ENCODE measurements around the gene RDH13.
"Not testable (repeated sequence)": the region's sequence is repeated elsewhere in the genome, so short reads cannot be mapped to it uniquely, and the experiment has no call there.

The RDH13 gene

GRCh38 chr19:55077106-55077505 is 14.2 kb upstream of the RDH13 start:
- no peak for DNase-seq (ENCODE audit: low read depth, low spot score)

GRCh38 chr19:55076321-55076720 is 13.4 kb upstream of the RDH13 start:
- no peak for DNase-seq (ENCODE audit: low read depth, low spot score)

GRCh38 chr19:55075371-55075998 is 12.5 kb upstream of the RDH13 start, which contains the start of gene EPS8L1:
TSS of gene EPS8L1 (plus strand) at chr19:55075869. CDS start at chr19:55076445, 576 bp downstream.
- no peak for DNase-seq (ENCODE audit: low read depth, low spot score)

GRCh38 chr19:55071913-55072312 is 9.0 kb upstream of the RDH13 start:
- DNase-seq (ENCODE audit: low read depth, low spot score) = no peak

- DNase-seq (ENCODE audit: low read depth, low spot score) = no peak
Observed at GRCh38 chr19:55071129-55071502, 8.2 kb upstream of the RDH13 start.

- DNase-seq (ENCODE audit: low read depth, low spot score) = no peak
Observed at GRCh38 chr19:55070466-55071128, 7.6 kb upstream of the RDH13 start.

GRCh38 chr19:55069865-55070197 is 6.9 kb upstream of the RDH13 start:
- no peak for DNase-seq (ENCODE audit: low read depth, low spot score)

GRCh38 chr19:55068950-55069864 is 6.3 kb upstream of the RDH13 start:
- DNase-seq (ENCODE audit: low read depth, low spot score) = no peak

GRCh38 chr19:55067869-55068268 is 4.9 kb upstream of the RDH13 start:
- DNase-seq (ENCODE audit: low read depth, low spot score) = no peak

GRCh38 chr19:55066107-55066709 is 3.3 kb upstream of the RDH13 start:
- DNase-seq (ENCODE audit: low read depth, low spot score) = no peak

- not testable (repeated sequence) for DNase-seq (ENCODE audit: low read depth, low spot score)
Observed at GRCh38 chr19:55065516-55065915, 2.6 kb upstream of the RDH13 start.

- DNase-seq (ENCODE audit: low read depth, low spot score) = no peak
Observed at GRCh38 chr19:55063492-55063843, 520 bp upstream of the RDH13 start.

GRCh38 chr19:55060287-55060686 is 2.7 kb downstream of the RDH13 start:
- not testable (repeated sequence) for DNase-seq (ENCODE audit: low read depth, low spot score)

- no peak for DNase-seq (ENCODE audit: low read depth, low spot score)
Observed at GRCh38 chr19:55058781-55059610, 4.0 kb downstream of the RDH13 start.

GRCh38 chr19:55056827-55057226 is 6.1 kb downstream of the RDH13 start:
- no peak for DNase-seq (ENCODE audit: low read depth, low spot score)

- DNase-seq (ENCODE audit: low read depth, low spot score) = no peak
Observed at GRCh38 chr19:55053735-55054134, 9.2 kb downstream of the RDH13 start.

GRCh38 chr19:55050749-55051532 is 12.0 kb downstream of the RDH13 start:
- no peak for DNase-seq (ENCODE audit: low read depth, low spot score)

GRCh38 chr19:55048446-55048845 is 14.5 kb downstream of the RDH13 start:
- no peak for DNase-seq (ENCODE audit: low read depth, low spot score)

GRCh38 chr19:55047951-55048350 is 15.0 kb downstream of the RDH13 start:
- DNase-seq (ENCODE audit: low read depth, low spot score) = no peak

GRCh38 chr19:55046975-55047622 is 15.8 kb downstream of the RDH13 start:
- DNase-seq (ENCODE audit: low read depth, low spot score) = no peak
